DMS 273 treated with DMSO at 0.1 percent for 48 hours (cell line): ENCODE results near the gene LONRF3.

Experiments
- DNase-seq: peaks from one replicate; lab custom pipeline; 2025; lab: John Stamatoyannopoulos, UW

The LONRF3 gene

GRCh38 chrX:119036107-119037029, 62.0 kb downstream of the LONRF3 start:
- DNase-seq: no peak

- no peak for DNase-seq
These were observed 66.0 kb downstream of the LONRF3 start for GRCh38 chrX:119040432-119040831.

- DNase-seq: no peak
These were observed 66.8 kb downstream of the LONRF3 start for GRCh38 chrX:119041175-119041574.

- DNase-seq: no peak
These were observed 67.6 kb downstream of the LONRF3 start for GRCh38 chrX:119042040-119042439.

- no peak for DNase-seq
These were observed 68.6 kb downstream of the LONRF3 start for GRCh38 chrX:119042996-119043395.

GRCh38 chrX:119045884-119046283, 71.5 kb downstream of the LONRF3 start:
- DNase-seq: no peak

- no peak for DNase-seq
These were observed 81.3 kb downstream of the LONRF3 start for GRCh38 chrX:119055687-119056086.

- DNase-seq: no peak
These were observed 88.4 kb downstream of the LONRF3 start for GRCh38 chrX:119062750-119063374.

GRCh38 chrX:119063428-119063827, 89.0 kb downstream of the LONRF3 start:
- no peak for DNase-seq

GRCh38 chrX:119067023-119067739, 92.8 kb downstream of the LONRF3 start:
- no peak for DNase-seq
